Activated CD8-positive, alpha-beta memory T cell treated with anti-CD3 and anti-CD28 coated beads, Interleukin-2, amount 10 ng/mL, durations not matched to agents 7 days and 5 days (primary cell): ENCODE results near the gene PCSK6. TPM values are rescaled to one million over a fixed set of nuclear protein-coding genes. Genes with fewer than 3 reads are reported as not detected.

ENCODE experiments used
- ATAC-seq: fragments of 150-1000 bp; cut with Tn5 transposase; one replicate; pipeline ENCODE4 v1.10.0; 2021; ENCODE audit warnings: moderate library complexity
- CTCF ChIA-PET: fragments of 350-600 bp; sonication (Branson Sonifier 250); formaldehyde crosslinking; loops from one replicate; lab custom pipeline; 2021; ENCODE audit warnings: antibody characterized with exemption; lab: Charles Lee
- DNase-seq: peaks from one replicate; pipeline ENCODE4 v3.0.0-alpha.2; 2020
- H3K27ac Mint-ChIP-seq: one replicate; pipeline ENCODE4 v1.8.0; 2021; ENCODE audit warnings: mild to moderate bottlenecking, mixed read lengths
- H3K27me3 Mint-ChIP-seq: one replicate; pipeline ENCODE4 v1.8.0; 2021; ENCODE audit warnings: mixed read lengths
- H3K36me3 Mint-ChIP-seq: one replicate; pipeline ENCODE4 v1.8.0; 2021; ENCODE audit warnings: mild to moderate bottlenecking, mixed read lengths
- H3K4me1 Mint-ChIP-seq: one replicate; pipeline ENCODE4 v1.8.0; 2021; ENCODE audit warnings: mixed read lengths
- H3K4me3 Mint-ChIP-seq: one replicate; pipeline ENCODE4 v1.8.0; 2021; ENCODE audit warnings: mild to moderate bottlenecking, moderate library complexity, mixed read lengths
- H3K9me3 Mint-ChIP-seq: one replicate; pipeline ENCODE4 v1.8.0; 2022; ENCODE audit warnings: low read depth, mixed read lengths
- total RNA-seq, 2 experiments: library from RNA; stranded (reverse); gene quantifications; one replicate each; pipeline ENCODE4 v1.2.3, GENCODE V29; 2021

PCSK6 gene
- total RNA-seq, 2 experiments from 2014 or later: 0.44 to 1.5 TPM

GRCh38 chr15:101479851-101480612 is 9.5 kb downstream of the PCSK6 start:
- Mint-ChIP-seq H3K4me1 (peaks cover 9% of the 10 kb centered on the region), H3K4me3 (no peak overlapping the region), H3K27ac (no peak overlapping the region), H3K9me3 (no peaks in the 10 kb centered on the region), H3K27me3 (peaks cover 9% of the 10 kb centered on the region), H3K36me3 (no peaks in the 10 kb centered on the region)
- CTCF ChIA-PET: no interaction called here
- DNase-seq (no peak), ATAC-seq (no peak)

GRCh38 chr15:101479342-101479845 is 10.1 kb downstream of the PCSK6 start:
- peaks cover 11% of the 10 kb centered on the region for H3K27me3 Mint-ChIP-seq
- ATAC-seq: no peak
- DNase-seq: no peak
- no peak overlapping the region for H3K27ac Mint-ChIP-seq
- peaks cover 9% of the 10 kb centered on the region for H3K4me1 Mint-ChIP-seq
- CTCF ChIA-PET: no interaction called here
- H3K4me3 Mint-ChIP-seq: no peak overlapping the region
- no peaks in the 10 kb centered on the region for H3K36me3 Mint-ChIP-seq
- H3K9me3 Mint-ChIP-seq: no peaks in the 10 kb centered on the region

- Mint-ChIP-seq H3K27ac (no peak overlapping the region), H3K36me3 (no peaks in the 10 kb centered on the region), H3K4me1 (peaks cover 9% of the 10 kb centered on the region), H3K9me3 (no peaks in the 10 kb centered on the region), H3K27me3 (peaks cover 11% of the 10 kb centered on the region), H3K4me3 (no peak overlapping the region)
- CTCF ChIA-PET: no interaction called here
- no peak for DNase-seq
- ATAC-seq: no peak
These were observed 10.7 kb downstream of the PCSK6 start for GRCh38 chr15:101478701-101479341.

GRCh38 chr15:101477851-101478362 is 11.6 kb downstream of the PCSK6 start:
- no peak for ATAC-seq
- peaks cover 9% of the 10 kb centered on the region for H3K4me1 Mint-ChIP-seq
- H3K27ac Mint-ChIP-seq: no peak overlapping the region
- peaks cover 11% of the 10 kb centered on the region for H3K27me3 Mint-ChIP-seq
- CTCF ChIA-PET: no interaction called here
- no peaks in the 10 kb centered on the region for H3K36me3 Mint-ChIP-seq
- H3K9me3 Mint-ChIP-seq: no peaks in the 10 kb centered on the region
- no peak for DNase-seq
- no peak overlapping the region for H3K4me3 Mint-ChIP-seq

- ATAC-seq (no peak), DNase-seq (no peak)
- H3K4me1 Mint-ChIP-seq: peaks cover 9% of the 10 kb centered on the region
- peaks cover 13% of the 10 kb centered on the region for H3K27me3 Mint-ChIP-seq
- H3K9me3 Mint-ChIP-seq: no peaks in the 10 kb centered on the region
- CTCF ChIA-PET: no interaction called here
- no peak overlapping the region for H3K27ac Mint-ChIP-seq
- H3K36me3 Mint-ChIP-seq: no peaks in the 10 kb centered on the region
- no peak overlapping the region for H3K4me3 Mint-ChIP-seq
These were observed 12.8 kb downstream of the PCSK6 start for GRCh38 chr15:101476756-101477155.

GRCh38 chr15:101474983-101475382 is 14.5 kb downstream of the PCSK6 start:
- no peaks in the 10 kb centered on the region for H3K4me1 Mint-ChIP-seq
- DNase-seq: no peak
- peaks cover 23% of the 10 kb centered on the region for H3K27me3 Mint-ChIP-seq
- H3K9me3 Mint-ChIP-seq: no peaks in the 10 kb centered on the region
- no peak for ATAC-seq
- no peak overlapping the region for H3K4me3 Mint-ChIP-seq
- no peak overlapping the region for H3K27ac Mint-ChIP-seq
- H3K36me3 Mint-ChIP-seq: no peaks in the 10 kb centered on the region
- CTCF ChIA-PET: no interaction called here

GRCh38 chr15:101474233-101474632 is 15.3 kb downstream of the PCSK6 start:
- H3K9me3 Mint-ChIP-seq: no peaks in the 10 kb centered on the region
- H3K4me1 Mint-ChIP-seq: no peaks in the 10 kb centered on the region
- H3K36me3 Mint-ChIP-seq: no peaks in the 10 kb centered on the region
- ATAC-seq (no peak), DNase-seq (no peak)
- no peak overlapping the region for H3K27ac Mint-ChIP-seq
- peaks cover 23% of the 10 kb centered on the region for H3K27me3 Mint-ChIP-seq
- CTCF ChIA-PET: no interaction called here
- no peak overlapping the region for H3K4me3 Mint-ChIP-seq

GRCh38 chr15:101472033-101472432 is 17.5 kb downstream of the PCSK6 start:
- CTCF ChIA-PET: no interaction called here
- no peaks in the 10 kb centered on the region for H3K36me3 Mint-ChIP-seq
- no peak overlapping the region for H3K27ac Mint-ChIP-seq
- no peaks in the 10 kb centered on the region for H3K4me1 Mint-ChIP-seq
- H3K9me3 Mint-ChIP-seq: no peaks in the 10 kb centered on the region
- ATAC-seq (no peak), DNase-seq (no peak)
- H3K27me3 Mint-ChIP-seq: peaks cover 27% of the 10 kb centered on the region
- no peak overlapping the region for H3K4me3 Mint-ChIP-seq

GRCh38 chr15:101470548-101471239 is 18.8 kb downstream of the PCSK6 start:
- Mint-ChIP-seq H3K4me3 (no peak overlapping the region), H3K27me3 (peaks cover 26% of the 10 kb centered on the region), H3K4me1 (no peaks in the 10 kb centered on the region), H3K36me3 (peaks cover 2% of the 10 kb centered on the region), H3K9me3 (peaks cover 3% of the 10 kb centered on the region), H3K27ac (no peak overlapping the region)
- CTCF ChIA-PET: no interaction called here
- DNase-seq (no peak), ATAC-seq (no peak)

- DNase-seq: no peak
- Mint-ChIP-seq H3K36me3 (peaks cover 2% of the 10 kb centered on the region), H3K4me1 (no peaks in the 10 kb centered on the region), H3K9me3 (peaks cover 4% of the 10 kb centered on the region), H3K4me3 (no peak overlapping the region), H3K27ac (no peak overlapping the region), H3K27me3 (peaks cover 19% of the 10 kb centered on the region)
- CTCF ChIA-PET: interaction anchor here (1.3 kb wide), 1 partner anchor 33 kb away, joined by 3 read pairs; no protein-coding TSS in a partner anchor
- ATAC-seq: no peak
These were observed 19.8 kb downstream of the PCSK6 start for GRCh38 chr15:101469520-101470288.

- Mint-ChIP-seq H3K27ac (no peak overlapping the region), H3K9me3 (peaks cover 4% of the 10 kb centered on the region), H3K4me3 (no peak overlapping the region), H3K27me3 (peaks cover 14% of the 10 kb centered on the region), H3K4me1 (peaks cover 4% of the 10 kb centered on the region), H3K36me3 (peaks cover 4% of the 10 kb centered on the region)
- no peak for ATAC-seq
- CTCF ChIA-PET: no interaction called here
- no peak for DNase-seq
These were observed 23.3 kb downstream of the PCSK6 start for GRCh38 chr15:101466188-101466587.

GRCh38 chr15:101464999-101465669 is 24.4 kb downstream of the PCSK6 start:
- Mint-ChIP-seq H3K27me3 (peaks cover 7% of the 10 kb centered on the region), H3K9me3 (peaks cover 4% of the 10 kb centered on the region), H3K36me3 (peaks cover 5% of the 10 kb centered on the region), H3K27ac (no peak overlapping the region), H3K4me1 (peaks cover 14% of the 10 kb centered on the region), H3K4me3 (no peak overlapping the region)
- no peak for DNase-seq
- no peak for ATAC-seq
- CTCF ChIA-PET: no interaction called here
